GM12878 (cell line): ENCODE measurements around the gene LAMA2. TPM values are rescaled to one million over a fixed set of nuclear protein-coding genes. Genes with fewer than 3 reads are reported as not detected.

Experiments used
- ATAC-seq: fragments of 200-7000 bp; cut with Tn5 transposase; 3 replicates; pipeline ENCODE4 v1.9.1; 2020; ENCODE audit warnings: mild to moderate bottlenecking, moderate library complexity
- BruUV-seq: library from RNA; stranded (reverse); fragments of 400-500 nt; replicated peaks from 2 replicates; lab custom pipeline; 2021; lab: Mats Ljungman, UMichigan
- CTCF ChIA-PET: fragments of 300-600 bp; sonication (Branson Sonifier 250); formaldehyde crosslinking; extraction: SDS; loops from one replicate; lab custom pipeline; 2021; ENCODE audit warnings: inconsistent platforms; lab: Yijun Ruan, JAX
- POLR2A ChIA-PET: fragments of 350-600 bp; formaldehyde crosslinking; extraction: SDS; loops from one replicate; lab custom pipeline; 2021; ENCODE audit warnings: inconsistent platforms; lab: Charles Lee
- RAD21 ChIA-PET: fragments of 300-600 bp; sonication (Branson Sonifier 250); formaldehyde crosslinking; loops from one replicate; lab custom pipeline; 2023; ENCODE audit warnings: antibody characterized with exemption; ENCODE audit not compliant: unreplicated experiment; lab: Charles Lee
- SMC1A ChIA-PET: fragments of 300-600 bp; sonication (Branson Sonifier 250); formaldehyde crosslinking; loops from one replicate; lab custom pipeline; 2023; ENCODE audit not compliant: unreplicated experiment, uncharacterized antibody; lab: Charles Lee
- DNase-seq: peaks from one replicate; pipeline ENCODE4 v3.0.0-alpha.2; 2011; ENCODE audit warnings: low read depth, low spot score
- FAIRE-seq: peaks from 3 replicates; lab custom pipeline; 2011; peaks lifted over from hg19 to GRCh38; lab: Jason Lieb, UNC
- H2AFZ ChIP-seq: 2 replicates; pipeline ENCODE4 v1.6.0; 2011; ENCODE audit warnings: low read depth, low read length, control low read depth; ENCODE audit not compliant: control insufficient read depth
- H3K27ac ChIP-seq: 2 replicates; pipeline ENCODE4 v1.5.1; 2011; ENCODE audit warnings: control low read depth; ENCODE audit not compliant: control insufficient read depth, insufficient read depth
- H3K27me3 ChIP-seq, 2 experiments: replicated peaks in 1 of 2; 2 replicates each; pipeline versions ENCODE4 v1.6.0 to v1.6.1; 2011; ENCODE audit warnings: low read length in 1 of 2; ENCODE audit not compliant: control insufficient read depth in 2 of 2, insufficient read depth in 2 of 2
- H3K36me3 ChIP-seq, 2 experiments: 2 replicates each; pipeline ENCODE4 v1.5.1; 2011; ENCODE audit warnings: low read length in 1 of 2; ENCODE audit not compliant: control insufficient read depth in 2 of 2, insufficient read depth in 2 of 2
- H3K4me1 ChIP-seq: 2 replicates; pipeline ENCODE4 v1.6.1; 2011; ENCODE audit warnings: mild to moderate bottlenecking, low read length, moderate library complexity, mixed read lengths; ENCODE audit not compliant: control insufficient read depth, insufficient read depth
- H3K4me2 ChIP-seq: 2 replicates; pipeline ENCODE4 v1.6.0; 2011; ENCODE audit warnings: control low read depth; ENCODE audit not compliant: control insufficient read depth, insufficient read depth
- H3K4me3 ChIP-seq: fragments of 200-600 bp; sonication (generic); 2 replicates; pipeline ENCODE4 v1.5.1; 2016
- H3K79me2 ChIP-seq: 2 replicates; pipeline ENCODE4 v1.6.0; 2011; ENCODE audit warnings: low read length; ENCODE audit not compliant: control insufficient read depth, insufficient read depth
- H3K9ac ChIP-seq: 2 replicates; pipeline ENCODE4 v1.8.0; 2011; ENCODE audit warnings: low read length, control low read depth, mixed read lengths; ENCODE audit not compliant: control insufficient read depth, insufficient read depth
- H3K9me3 ChIP-seq: replicated peaks from 3 replicates; pipeline ENCODE4 v1.5.1; 2011; ENCODE audit warnings: mild to moderate bottlenecking, low read length; ENCODE audit not compliant: control insufficient read depth, insufficient read depth
- H4K20me1 ChIP-seq: 2 replicates; pipeline ENCODE4 v1.6.0; 2011; ENCODE audit not compliant: control insufficient read depth, insufficient read depth
- CBFB ChIP-seq: IDR thresholded peaks from 2 replicates; pipeline ENCODE4 v1.6.1; 2016; ENCODE audit warnings: antibody characterized with exemption, low read depth
- CBX5 ChIP-seq: sonication (generic); IDR thresholded peaks from 2 replicates; pipeline ENCODE4 v1.6.1; 2016; ENCODE audit warnings: low read depth, moderate library complexity, mild to moderate bottlenecking, inconsistent platforms
- CEBPZ ChIP-seq: fragments of 150-350 bp; IDR thresholded peaks from 2 replicates; pipeline ENCODE4 v1.6.1; 2016; ENCODE audit warnings: low read depth, low read length
- CHD2 ChIP-seq: IDR thresholded peaks from 2 replicates; pipeline ENCODE4 v1.6.1; 2011; ENCODE audit warnings: low read depth, low read length, improper control_type of control experiment, borderline replicate concordance
- MEF2A ChIP-seq: IDR thresholded peaks from 2 replicates; pipeline ENCODE4 v1.6.1; 2011; ENCODE audit warnings: low read depth, mild to moderate bottlenecking, low read length, moderate library complexity; ENCODE audit not compliant: insufficient read depth
- NR2C2 ChIP-seq: IDR thresholded peaks from 2 replicates; pipeline ENCODE4 v1.6.1; 2011; ENCODE audit warnings: borderline replicate concordance, low read depth; ENCODE audit not compliant: control insufficient read depth, insufficient read length
- PKNOX1 ChIP-seq: fragments of 450-650 bp; IDR thresholded peaks from 2 replicates; pipeline ENCODE4 v1.6.1; 2016; ENCODE audit warnings: mild to moderate bottlenecking
- RFX5 ChIP-seq: IDR thresholded peaks from 2 replicates; pipeline ENCODE4 v1.6.1; 2011; ENCODE audit warnings: low read depth, low read length, improper control_type of control experiment
- SMAD1 ChIP-seq: fragments of 450-650 bp; IDR thresholded peaks from 2 replicates; pipeline ENCODE4 v1.6.1; 2018; ENCODE audit warnings: mild to moderate bottlenecking, low read depth; ENCODE audit not compliant: partially characterized antibody
- SMAD5 ChIP-seq: IDR thresholded peaks from 2 replicates; pipeline ENCODE4 v1.6.1; 2016; ENCODE audit warnings: antibody characterized with exemption, low read depth
- TAF1 ChIP-seq: IDR thresholded peaks from 2 replicates; pipeline ENCODE4 v1.6.1; 2011; ENCODE audit warnings: mild to moderate bottlenecking, low read depth, low read length, borderline replicate concordance
- YY1 ChIP-seq: IDR thresholded peaks from 2 replicates; pipeline ENCODE4 v1.6.1; 2011; ENCODE audit warnings: low read depth, mild to moderate bottlenecking, low read length
- WGBS: methylation state at CpG from one replicate; pipeline ENCODE4 v1.1.6; 2016; ENCODE audit warnings: low lambda C conversion rate; ENCODE audit not compliant: insufficient replicate concordance, insufficient coverage; ENCODE audit errors: missing lambda C conversion rate; 5-methylcytosine and 5-hydroxymethylcytosine counted together
- in situ Hi-C: fragments of 300-500 bp; cut with MboI; formaldehyde crosslinking; loops from 9 replicates; pipeline ENCODE4 v1.14.3; 2018; ENCODE audit warnings: mixed read lengths
- intact Hi-C: fragments of 100-400 bp; cut with micrococcal nuclease; formaldehyde crosslinking; loops from one replicate; pipeline ENCODE4 v1.14.2; 2022; ENCODE audit not compliant: unreplicated experiment
- polyA plus RNA-seq, 11 experiments: library from polyadenylated mRNA; depleted of rRNA in 4 of 11; unstranded in 6 of 11; stranded (reverse) in 5 of 11; fragments of >200 nt; fragmentation: Nextera tagmentation in 4 of 11; fragmentation: Illumina TruSeq in 1 of 11; extraction: Ambion mirVana in 4 of 11; extraction: Trizol in 1 of 11; gene quantifications; 1 replicate in 1 of 11; 2 replicates in 10 of 11; pipeline versions ENCODE4 v1.2.1 to v1.2.3, GENCODE V29; 2011 to 2016; ENCODE audit warnings: inconsistent platforms in 2 of 11, missing spikeins in 2 of 11, low read depth in 1 of 11
- total RNA-seq, 4 experiments: library from RNA; depleted of rRNA in 3 of 4; stranded (reverse); fragments of >200 nt in 3 of 4; fragmentation: Illumina TruSeq in 1 of 4; extraction: Trizol in 1 of 4; gene quantifications; 2 replicates each; pipeline versions ENCODE4 v1.2.1 to v1.2.3, GENCODE V29; 2013 to 2021
- TF ChIP-seq, protein P1 (sequence below): fragments of 150-350 bp; IDR thresholded peaks from 2 replicates; pipeline ENCODE4 v1.6.1; 2014; ENCODE audit warnings: mild to moderate bottlenecking, low read depth, low read length
- TF ChIP-seq, protein P2 (sequence below): IDR thresholded peaks from 2 replicates; pipeline ENCODE4 v1.6.1; 2012; ENCODE audit warnings: low read length, inconsistent platforms

The LAMA2 gene
- total and polyA plus RNA-seq, 10 of the 15 experiments (the other 5 are each of a cell fraction or from before 2014, with no cell fraction given), result 0.04 to 2.0 (median 0.37) TPM; not detected in 1

GRCh38 chr6:129356129-129356528 is 473.2 kb downstream of the LAMA2 start (continued):
- TF ChIP-seq, protein P1, sequence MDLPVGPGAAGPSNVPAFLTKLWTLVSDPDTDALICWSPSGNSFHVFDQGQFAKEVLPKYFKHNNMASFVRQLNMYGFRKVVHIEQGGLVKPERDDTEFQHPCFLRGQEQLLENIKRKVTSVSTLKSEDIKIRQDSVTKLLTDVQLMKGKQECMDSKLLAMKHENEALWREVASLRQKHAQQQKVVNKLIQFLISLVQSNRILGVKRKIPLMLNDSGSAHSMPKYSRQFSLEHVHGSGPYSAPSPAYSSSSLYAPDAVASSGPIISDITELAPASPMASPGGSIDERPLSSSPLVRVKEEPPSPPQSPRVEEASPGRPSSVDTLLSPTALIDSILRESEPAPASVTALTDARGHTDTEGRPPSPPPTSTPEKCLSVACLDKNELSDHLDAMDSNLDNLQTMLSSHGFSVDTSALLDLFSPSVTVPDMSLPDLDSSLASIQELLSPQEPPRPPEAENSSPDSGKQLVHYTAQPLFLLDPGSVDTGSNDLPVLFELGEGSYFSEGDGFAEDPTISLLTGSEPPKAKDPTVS, result no peak

DNA sequence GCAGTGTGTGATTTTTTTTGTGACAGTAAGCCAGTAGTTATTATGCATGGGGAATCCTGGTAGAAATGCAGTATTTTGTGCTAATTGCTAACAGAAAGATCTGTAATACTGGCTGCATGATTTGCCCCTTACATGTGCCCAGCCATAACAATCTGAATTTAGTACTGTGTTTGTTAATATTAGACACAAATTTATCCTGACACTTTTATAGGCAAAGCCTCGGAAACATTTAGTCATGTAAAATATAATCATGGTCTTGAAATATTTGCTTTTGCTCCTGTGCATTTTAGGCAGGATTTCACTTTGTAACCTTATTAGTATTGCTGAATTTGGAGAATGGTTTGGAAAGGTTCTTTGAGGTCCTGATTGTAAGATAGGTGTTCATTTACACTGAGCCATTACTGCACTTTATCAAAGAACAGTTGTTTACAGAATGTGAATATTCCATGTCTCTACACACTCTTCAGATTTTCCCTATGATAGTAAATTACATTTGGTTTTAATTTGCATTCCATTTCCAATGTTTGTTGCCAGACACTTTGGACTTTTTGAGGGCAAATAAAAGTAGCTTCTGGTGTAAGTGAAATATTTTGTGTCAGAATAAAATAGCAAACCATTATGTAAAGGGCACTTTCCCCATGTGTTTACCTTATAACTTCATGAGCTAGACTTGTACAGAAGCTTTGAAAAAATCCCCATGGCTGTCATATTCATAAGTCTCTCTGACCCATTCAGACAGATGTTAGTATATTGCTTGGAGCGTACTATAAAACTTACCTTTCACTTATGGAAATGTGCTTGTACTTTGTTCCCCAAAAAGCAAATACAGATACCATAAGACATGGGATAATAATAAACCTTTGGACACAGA is 477.1 kb downstream of the LAMA2 start:
- H3K79me2 ChIP-seq, result no peaks in the 10 kb centered on the region
- no peak for DNase-seq
- no peaks in the 10 kb centered on the region for H4K20me1 ChIP-seq
- ChIA-PET SMC1A (no interaction called here), RAD21 (no interaction called here), CTCF (interaction anchor here (1.0 to 2.0 kb wide), 2 partner anchors 11 to 12 kb away, joined by 3 to 11 read pairs; no protein-coding TSS in a partner anchor), POLR2A (no interaction called here)
- in situ Hi-C loops, result no loop called here
- ATAC-seq, result no peak
- H3K27me3 ChIP-seq, result no peaks in the 10 kb centered on the region; a peak in 1 of 4 replicates
- H3K36me3 ChIP-seq, result no peaks in the 10 kb centered on the region
- H3K27ac ChIP-seq, result no peak overlapping the region
- H3K4me3 ChIP-seq, result no peak overlapping the region
- H3K4me1 ChIP-seq, result no peaks in the 10 kb centered on the region
- H3K9me3 ChIP-seq, result no peaks in the 10 kb centered on the region
- no peak overlapping the region for H3K9ac ChIP-seq
- no TSS peak for BruUV-seq
- intact Hi-C loops, result no loop called here
- H3K4me2 ChIP-seq, result no peak overlapping the region
- no peak overlapping the region for H2AFZ ChIP-seq
- FAIRE-seq, result no peak
- 25% methylated on average over 2 of the region's 2 CpGs for WGBS
- TF ChIP-seq CHD2 (no peak), TAF1 (no peak), MEF2A (no peak), CEBPZ (no peak), PKNOX1 (no peak), SMAD1 (no peak), YY1 (no peak), SMAD5 (no peak), RFX5 (no peak), CBFB (no peak), NR2C2 (no peak), CBX5 (no peak)
- TF ChIP-seq, protein P2, sequence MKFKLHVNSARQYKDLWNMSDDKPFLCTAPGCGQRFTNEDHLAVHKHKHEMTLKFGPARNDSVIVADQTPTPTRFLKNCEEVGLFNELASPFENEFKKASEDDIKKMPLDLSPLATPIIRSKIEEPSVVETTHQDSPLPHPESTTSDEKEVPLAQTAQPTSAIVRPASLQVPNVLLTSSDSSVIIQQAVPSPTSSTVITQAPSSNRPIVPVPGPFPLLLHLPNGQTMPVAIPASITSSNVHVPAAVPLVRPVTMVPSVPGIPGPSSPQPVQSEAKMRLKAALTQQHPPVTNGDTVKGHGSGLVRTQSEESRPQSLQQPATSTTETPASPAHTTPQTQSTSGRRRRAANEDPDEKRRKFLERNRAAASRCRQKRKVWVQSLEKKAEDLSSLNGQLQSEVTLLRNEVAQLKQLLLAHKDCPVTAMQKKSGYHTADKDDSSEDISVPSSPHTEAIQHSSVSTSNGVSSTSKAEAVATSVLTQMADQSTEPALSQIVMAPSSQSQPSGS, result no peak
